ENCODE results near the gene CMC4. TPM values are rescaled to one million over a fixed set of nuclear protein-coding genes. Genes with fewer than 3 reads are reported as not detected.
A peak's percentile ranks its signal among the peaks of the same experiment; 100 is the strongest.

The CMC4 gene
- total RNA-seq, 1 donor from 2014 or later = 6.1 TPM

- Mint-ChIP-seq H3K27ac (ENCODE audit: unreplicated experiment) (no peak overlapping the region), H3K4me3 (ENCODE audit: unreplicated experiment) (no peak overlapping the region), H3K4me1 (ENCODE audit: unreplicated experiment) (peaks cover 5% of the 10 kb centered on the region), H3K27me3 (ENCODE audit: unreplicated experiment) (no peaks in the 10 kb centered on the region), H3K36me3 (ENCODE audit: low read depth, unreplicated experiment) (peaks cover 3% of the 10 kb centered on the region), H3K9me3 (ENCODE audit: unreplicated experiment) (no peaks in the 10 kb centered on the region)
- no peak for DNase-seq (ENCODE audit: low spot score)
- TF ChIP-seq CTCF (IDR thresholded peaks at IDR 0.05; ENCODE audit: unreplicated experiment) = no peak
Measured at GRCh38 chrX:155065035-155065734, 5.8 kb downstream of the CMC4 start.

GRCh38 chrX:155061760-155062159 lies 9.2 kb downstream of the CMC4 start:
- Mint-ChIP-seq H3K4me3 (ENCODE audit: unreplicated experiment) (no peak overlapping the region), H3K4me1 (ENCODE audit: unreplicated experiment) (no peaks in the 10 kb centered on the region), H3K9me3 (ENCODE audit: unreplicated experiment) (no peaks in the 10 kb centered on the region), H3K36me3 (ENCODE audit: low read depth, unreplicated experiment) (no peaks in the 10 kb centered on the region), H3K27me3 (ENCODE audit: unreplicated experiment) (no peaks in the 10 kb centered on the region), H3K27ac (ENCODE audit: unreplicated experiment) (no peak overlapping the region)
- DNase-seq (ENCODE audit: low spot score) = no peak
- no peak for TF ChIP-seq CTCF (IDR thresholded peaks at IDR 0.05; ENCODE audit: unreplicated experiment)

GRCh38 chrX:155056877-155057792 lies 13.8 kb downstream of the CMC4 start:
- Mint-ChIP-seq H3K27me3 (ENCODE audit: unreplicated experiment) (no peaks in the 10 kb centered on the region), H3K9me3 (ENCODE audit: unreplicated experiment) (no peaks in the 10 kb centered on the region), H3K4me1 (ENCODE audit: unreplicated experiment) (no peaks in the 10 kb centered on the region), H3K27ac (ENCODE audit: unreplicated experiment) (no peak overlapping the region), H3K36me3 (ENCODE audit: low read depth, unreplicated experiment) (peaks cover 8% of the 10 kb centered on the region), H3K4me3 (ENCODE audit: unreplicated experiment) (no peak overlapping the region)
- DNase-seq (ENCODE audit: low spot score) = peak; percentile 57
- TF ChIP-seq CTCF (IDR thresholded peaks at IDR 0.05; ENCODE audit: unreplicated experiment) = peak; percentile 65

GRCh38 chrX:155056471-155056870 lies 14.5 kb downstream of the CMC4 start:
- H3K27ac Mint-ChIP-seq (ENCODE audit: unreplicated experiment) = no peak overlapping the region
- no peak for TF ChIP-seq CTCF (IDR thresholded peaks at IDR 0.05; ENCODE audit: unreplicated experiment)
- H3K9me3 Mint-ChIP-seq (ENCODE audit: unreplicated experiment) = no peaks in the 10 kb centered on the region

GRCh38 chrX:155055494-155055893 lies 15.4 kb downstream of the CMC4 start:
- Mint-ChIP-seq H3K9me3 (ENCODE audit: unreplicated experiment) (no peaks in the 10 kb centered on the region), H3K36me3 (ENCODE audit: low read depth, unreplicated experiment) (peaks cover 8% of the 10 kb centered on the region), H3K4me1 (ENCODE audit: unreplicated experiment) (no peaks in the 10 kb centered on the region), H3K4me3 (ENCODE audit: unreplicated experiment) (no peak overlapping the region), H3K27ac (ENCODE audit: unreplicated experiment) (no peak overlapping the region), H3K27me3 (ENCODE audit: unreplicated experiment) (no peaks in the 10 kb centered on the region)
- no peak for TF ChIP-seq CTCF (IDR thresholded peaks at IDR 0.05; ENCODE audit: unreplicated experiment)
- DNase-seq (ENCODE audit: low spot score) = no peak

More at GRCh38 chrX:155056471-155056870, 14.5 kb downstream of the CMC4 start:
- no peak for DNase-seq (ENCODE audit: low spot score)
- no peaks in the 10 kb centered on the region for H3K4me1 Mint-ChIP-seq (ENCODE audit: unreplicated experiment)
- no peaks in the 10 kb centered on the region for H3K27me3 Mint-ChIP-seq (ENCODE audit: unreplicated experiment)
- no peak overlapping the region for H3K4me3 Mint-ChIP-seq (ENCODE audit: unreplicated experiment)
- peaks cover 8% of the 10 kb centered on the region for H3K36me3 Mint-ChIP-seq (ENCODE audit: low read depth, unreplicated experiment)

Measured in endothelial cell (in vitro differentiated cells).